ENCODE data around the gene ACSF3.
"Not testable (repeated sequence)": the region's sequence is repeated elsewhere in the genome, so short reads cannot be mapped to it uniquely, and the experiment has no call there.

ACSF3 gene

GRCh38 chr16:89056592-89056991, 37.1 kb upstream of the ACSF3 start:
- no peak for DNase-seq

GRCh38 chr16:89057738-89058137, 35.9 kb upstream of the ACSF3 start:
- DNase-seq = no peak

GRCh38 chr16:89058812-89059211, 34.8 kb upstream of the ACSF3 start:
- DNase-seq = no peak

- no peak for DNase-seq
These were observed 33.4 kb upstream of the ACSF3 start for GRCh38 chr16:89060207-89060794.

- DNase-seq = no peak
These were observed 32.6 kb upstream of the ACSF3 start for GRCh38 chr16:89061086-89061485.

- DNase-seq = no peak
These were observed 31.9 kb upstream of the ACSF3 start for GRCh38 chr16:89061590-89062380.

GRCh38 chr16:89062389-89063345, 31.0 kb upstream of the ACSF3 start:
- no peak for DNase-seq

- DNase-seq = no peak
These were observed 29.8 kb upstream of the ACSF3 start for GRCh38 chr16:89063768-89064320.

GRCh38 chr16:89064606-89065457, 28.8 kb upstream of the ACSF3 start:
- no peak for DNase-seq

- DNase-seq = no peak
These were observed 28.2 kb upstream of the ACSF3 start for GRCh38 chr16:89065458-89065822.

GRCh38 chr16:89066721-89067120, 26.9 kb upstream of the ACSF3 start:
- DNase-seq = no peak

- no peak for DNase-seq
These were observed 25.8 kb upstream of the ACSF3 start for GRCh38 chr16:89067677-89068443.

GRCh38 chr16:89068814-89069616, 24.6 kb upstream of the ACSF3 start:
- DNase-seq = not testable (repeated sequence)

- no peak for DNase-seq
These were observed 23.7 kb upstream of the ACSF3 start for GRCh38 chr16:89069920-89070319.

- DNase-seq = no peak
These were observed 23.1 kb upstream of the ACSF3 start for GRCh38 chr16:89070590-89070989.

GRCh38 chr16:89071686-89072547, 21.7 kb upstream of the ACSF3 start:
- no peak for DNase-seq

GRCh38 chr16:89072548-89073130, 21.0 kb upstream of the ACSF3 start:
- no peak for DNase-seq

- DNase-seq = no peak
These were observed 20.1 kb upstream of the ACSF3 start for GRCh38 chr16:89073346-89074071.
